Glutamatergic neuron (in vitro differentiated cells): ENCODE data around the gene KCNQ1. TPM values are rescaled to one million over a fixed set of nuclear protein-coding genes. Genes with fewer than 3 reads are reported as not detected.

Source experiments
- DNase-seq: peaks from one replicate; pipeline ENCODE4 v3.0.0; 2022
- H3K27ac Mint-ChIP-seq: one replicate; pipeline ENCODE4 v1.8.0; 2020; ENCODE audit warnings: mild to moderate bottlenecking, mixed read lengths, inconsistent platforms; ENCODE audit not compliant: unreplicated experiment
- H3K27me3 Mint-ChIP-seq: one replicate; pipeline ENCODE4 v1.8.0; 2020; ENCODE audit warnings: mild to moderate bottlenecking, moderate library complexity, mixed read lengths, inconsistent platforms; ENCODE audit not compliant: unreplicated experiment
- H3K36me3 Mint-ChIP-seq: one replicate; pipeline ENCODE4 v1.8.0; 2020; ENCODE audit warnings: mild to moderate bottlenecking, mixed read lengths, inconsistent platforms; ENCODE audit not compliant: unreplicated experiment
- H3K4me1 Mint-ChIP-seq: one replicate; pipeline ENCODE4 v1.8.0; 2020; ENCODE audit warnings: mild to moderate bottlenecking, low read depth, mixed read lengths, inconsistent platforms; ENCODE audit not compliant: unreplicated experiment
- H3K4me3 Mint-ChIP-seq: one replicate; pipeline ENCODE4 v1.8.0; 2020; ENCODE audit warnings: mild to moderate bottlenecking, mixed read lengths, inconsistent platforms; ENCODE audit not compliant: unreplicated experiment
- H3K9me3 Mint-ChIP-seq: one replicate; pipeline ENCODE4 v1.8.0; 2020; ENCODE audit warnings: mild to moderate bottlenecking, moderate library complexity, mixed read lengths, inconsistent platforms; ENCODE audit not compliant: unreplicated experiment
- CTCF ChIP-seq: fragments of 200-600 bp; sonication (generic); IDR thresholded peaks from one replicate; pipeline ENCODE4 v1.5.0; 2021; ENCODE audit not compliant: partially characterized antibody, unreplicated experiment
- total RNA-seq: library from RNA; stranded (reverse); fragmentation: NEBNext Ultra II Directional; extraction: Animal tissue kit (Norgen Biotek cat#: 25700); gene quantifications from one replicate; pipeline ENCODE4 v1.2.1, GENCODE V29; 2021; ENCODE audit not compliant: unreplicated experiment

KCNQ1 gene
- total RNA-seq, 1 donor from 2014 or later = 0.44 TPM

- Mint-ChIP-seq H3K9me3 (peaks cover 20% of the 10 kb centered on the region), H3K36me3 (no peaks in the 10 kb centered on the region), H3K27ac (peak overlapping the region; percentile 99), H3K4me1 (peaks cover 30% of the 10 kb centered on the region), H3K4me3 (peak overlapping the region; percentile 79), H3K27me3 (peaks cover 19% of the 10 kb centered on the region)
- DNase-seq = peak; percentile 76
- TF ChIP-seq CTCF = no peak
Observed at GRCh38 chr11:2867722-2868505, 423.1 kb downstream of the KCNQ1 start.

GRCh38 chr11:2868506-2869133, 423.8 kb downstream of the KCNQ1 start:
- H3K27me3 Mint-ChIP-seq = peaks cover 19% of the 10 kb centered on the region
- H3K4me1 Mint-ChIP-seq = peaks cover 26% of the 10 kb centered on the region
- H3K4me3 Mint-ChIP-seq = peak overlapping the region; percentile 79
- H3K27ac Mint-ChIP-seq = peak overlapping the region; percentile 99
- no peak for TF ChIP-seq CTCF
- peaks cover 17% of the 10 kb centered on the region for H3K9me3 Mint-ChIP-seq
- no peaks in the 10 kb centered on the region for H3K36me3 Mint-ChIP-seq
- peak; percentile 75 for DNase-seq

GRCh38 chr11:2869134-2869526, 424.3 kb downstream of the KCNQ1 start:
- H3K36me3 Mint-ChIP-seq = no peaks in the 10 kb centered on the region
- H3K4me1 Mint-ChIP-seq = peaks cover 22% of the 10 kb centered on the region
- peak overlapping the region; percentile 99 for H3K27ac Mint-ChIP-seq
- peak overlapping the region; percentile 71 for H3K4me3 Mint-ChIP-seq
- no peak for TF ChIP-seq CTCF
- peaks cover 17% of the 10 kb centered on the region for H3K9me3 Mint-ChIP-seq
- H3K27me3 Mint-ChIP-seq = peaks cover 21% of the 10 kb centered on the region
- DNase-seq = peak; percentile 38

- Mint-ChIP-seq H3K36me3 (peaks cover 4% of the 10 kb centered on the region), H3K27me3 (peaks cover 20% of the 10 kb centered on the region), H3K4me3 (peak overlapping the region; percentile 34), H3K27ac (peak overlapping the region; percentile 68), H3K4me1 (peaks cover 20% of the 10 kb centered on the region), H3K9me3 (peaks cover 15% of the 10 kb centered on the region)
- TF ChIP-seq CTCF = no peak
- peak; percentile 71 for DNase-seq
Observed at GRCh38 chr11:2869561-2870427, 425.0 kb downstream of the KCNQ1 start.
